ENCODE measurements around the gene AUTS2.

DNA sequence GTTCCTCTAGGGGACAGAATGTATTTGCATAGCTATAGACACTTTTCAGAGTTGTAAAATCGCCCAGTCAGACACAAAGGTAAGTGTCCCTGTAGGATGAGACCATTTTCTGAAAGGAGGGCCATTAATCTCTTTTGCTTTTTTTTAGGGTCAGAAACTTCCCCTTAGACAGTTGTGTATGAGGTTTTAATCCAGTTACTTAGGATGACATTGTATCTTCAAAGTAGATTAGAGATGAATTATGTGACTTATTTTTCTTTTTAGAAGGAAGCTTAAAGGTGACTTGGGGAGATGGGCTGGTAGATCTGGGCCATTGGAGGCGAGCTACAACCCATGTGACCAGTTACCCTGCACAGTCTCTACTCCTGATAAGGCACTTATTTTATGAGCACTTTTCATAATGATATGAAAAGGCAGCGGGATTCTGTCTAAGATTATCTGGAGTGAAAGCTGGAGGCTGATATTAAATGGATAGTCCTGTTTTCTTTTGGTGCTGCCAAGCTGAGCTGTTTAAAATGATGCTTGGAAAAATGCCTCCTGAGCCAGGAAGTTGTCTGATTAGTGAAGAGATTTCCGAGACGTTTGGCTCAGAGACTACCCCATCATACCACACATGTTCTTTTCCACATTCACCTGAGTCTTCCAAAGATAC is 264.3 kb downstream of the AUTS2 start:
- TF ChIP-seq TAF1 (IDR thresholded peaks at IDR 0.05; ENCODE audit: low read depth, low read length) (no peak), POLR2A (IDR thresholded peaks at IDR 0.05; ENCODE audit: low read depth, low read length) (no peak), POLR2AphosphoS5 (IDR thresholded peaks at IDR 0.05; ENCODE audit: low read depth, low read length) (no peak), SPI1 (IDR thresholded peaks at IDR 0.05; ENCODE audit: low read depth, low read length) (no peak)

All from GM12891 (cell line).